ENCODE measurements around the gene SH3PXD2B.
"Not testable (repeated sequence)": the region's sequence is repeated elsewhere in the genome, so short reads cannot be mapped to it uniquely, and the experiment has no call there.

The SH3PXD2B gene

DNA sequence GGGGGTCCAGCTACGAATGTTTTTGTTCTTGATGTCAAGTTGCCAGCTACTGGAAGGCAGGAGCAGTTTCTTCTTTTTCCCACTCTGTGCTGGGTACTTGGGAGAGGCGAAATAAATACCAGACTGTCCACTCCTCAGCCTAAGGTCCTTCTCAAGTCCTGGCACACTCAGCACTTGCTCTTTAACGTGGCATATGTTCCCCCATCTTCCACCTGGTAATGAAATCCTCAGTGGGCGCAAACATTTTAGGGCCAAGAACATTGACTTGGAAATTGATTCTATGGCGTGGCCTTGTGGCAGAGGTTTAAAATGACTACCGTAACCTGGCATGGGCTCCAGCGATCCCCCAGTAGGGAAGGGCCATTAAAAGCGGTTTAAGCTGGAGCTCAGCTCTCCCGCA is 119.7 kb downstream of the SH3PXD2B start:
- FAIRE-seq = no peak

DNA sequence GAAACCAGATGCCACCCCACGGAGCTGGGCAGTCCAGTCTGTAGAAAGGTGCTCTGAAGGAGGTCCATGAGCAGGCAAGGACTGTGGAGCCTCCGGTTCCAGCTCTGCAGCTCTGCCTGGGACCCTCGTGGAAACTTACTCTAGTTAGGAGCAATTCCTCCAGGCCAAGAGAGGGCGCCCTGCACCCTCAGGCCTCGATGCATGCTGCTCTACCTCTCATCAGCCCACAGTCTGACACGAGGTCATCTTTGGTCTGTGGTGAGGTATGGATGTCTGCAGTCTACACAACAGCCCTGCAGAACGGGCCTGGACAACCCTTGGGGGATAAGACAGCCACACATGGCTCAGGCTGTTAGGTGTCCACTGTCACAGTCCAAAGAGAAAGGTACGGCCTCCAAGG is 120.1 kb downstream of the SH3PXD2B start:
- no peak for FAIRE-seq

DNA sequence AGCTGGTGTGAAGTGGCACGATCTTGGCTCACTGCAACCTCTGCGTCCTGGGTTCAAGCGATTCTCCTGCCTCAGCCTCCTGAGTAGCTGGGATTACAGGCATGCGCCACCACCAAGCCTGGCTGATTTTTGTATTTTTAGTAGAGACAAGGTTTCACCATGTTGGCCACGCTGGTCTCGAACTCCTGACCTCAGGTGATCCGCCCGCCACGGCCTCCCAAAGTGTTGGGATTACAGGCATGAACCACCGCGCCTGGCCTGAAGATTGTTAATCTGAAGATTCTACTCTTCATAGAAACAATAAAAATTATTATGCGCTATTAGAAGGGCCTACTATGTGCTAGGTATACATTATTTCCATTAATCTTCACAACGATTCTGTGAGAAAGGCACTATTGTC is 127.4 kb downstream of the SH3PXD2B start:
- FAIRE-seq = not testable (repeated sequence)

DNA sequence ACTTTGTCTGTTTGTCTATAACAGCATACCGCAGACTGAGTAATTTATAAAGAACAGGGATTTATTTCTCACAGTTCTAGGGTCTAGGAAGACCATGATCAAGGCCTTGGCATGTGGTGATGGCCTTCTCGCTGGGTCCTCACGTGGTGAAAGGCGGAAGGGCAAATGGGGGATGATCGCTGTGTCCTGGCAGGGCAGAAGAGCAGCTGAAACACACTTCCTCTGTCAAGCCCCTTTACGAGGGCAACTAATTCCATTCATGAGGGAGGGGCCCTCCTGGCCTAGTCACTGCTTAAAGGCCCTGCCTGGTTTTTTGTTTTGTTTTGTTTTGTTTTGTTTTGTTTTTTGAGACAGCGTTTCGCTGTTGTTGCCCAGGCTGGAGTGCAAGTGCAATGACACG is 128.9 kb downstream of the SH3PXD2B start:
- FAIRE-seq = no peak

DNA sequence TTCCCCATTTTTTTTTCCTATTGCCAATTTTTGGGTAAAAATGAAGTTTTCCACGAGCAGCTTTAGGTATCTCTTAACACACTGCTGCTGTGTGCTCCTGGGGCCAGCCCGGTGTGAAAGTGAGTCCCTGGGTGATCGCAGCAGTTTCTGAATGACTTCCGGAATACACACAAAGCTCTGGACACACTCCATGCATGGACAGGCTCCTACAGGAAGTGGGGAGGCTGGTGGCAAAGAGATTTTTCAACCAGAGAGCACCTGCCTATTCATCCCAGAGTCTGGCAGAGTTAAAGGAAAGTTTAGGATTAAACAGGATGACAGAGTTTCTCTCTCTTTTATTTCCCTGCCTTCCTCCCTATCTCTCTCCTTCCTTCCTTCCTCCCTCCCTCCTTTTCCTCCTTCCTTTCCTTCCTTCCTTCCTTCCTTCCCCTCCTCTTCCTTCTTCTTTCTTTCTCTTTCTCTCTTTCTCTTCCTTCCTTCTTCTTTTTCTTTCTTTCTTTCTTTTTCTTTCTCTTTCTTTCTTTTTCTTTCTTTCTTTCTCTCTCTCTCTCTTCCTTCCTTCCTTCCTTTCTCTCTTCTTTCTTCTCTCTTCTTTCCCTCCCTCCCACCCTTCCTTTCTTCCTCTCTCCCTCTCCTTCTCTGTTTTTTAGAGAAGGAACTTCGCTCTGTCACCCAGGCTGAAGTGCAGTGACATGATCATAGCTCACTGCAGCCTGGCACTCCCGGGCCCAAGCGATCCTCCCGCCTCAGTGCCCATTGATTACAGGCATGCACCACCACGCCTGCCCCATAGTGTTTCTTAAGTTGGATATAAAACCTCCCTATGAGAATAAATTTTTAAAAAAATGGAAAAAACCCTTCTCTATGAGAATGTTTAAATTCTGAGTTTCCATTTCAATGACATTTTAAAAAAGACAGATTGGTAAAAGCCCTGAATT is 132.0 kb downstream of the SH3PXD2B start:
- no peak for FAIRE-seq

DNA sequence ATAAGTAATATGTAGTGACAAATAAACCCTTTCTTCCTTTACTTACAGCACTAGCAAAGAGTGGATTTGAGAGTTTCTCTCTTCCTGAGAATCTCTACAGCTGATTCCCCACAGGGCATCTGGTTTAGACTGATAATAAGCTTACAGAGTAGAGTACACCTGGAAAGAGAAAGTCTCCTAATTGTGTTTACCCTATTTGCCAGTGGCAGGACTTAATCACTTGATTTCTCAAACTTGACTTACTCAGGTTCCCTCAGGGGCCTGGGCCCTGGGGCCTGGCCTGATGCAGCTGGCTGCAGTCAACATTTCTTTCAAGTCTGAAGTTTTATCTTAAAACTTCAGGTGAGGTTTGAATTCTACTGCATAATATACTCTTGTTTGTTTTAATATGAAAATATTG is 132.7 kb downstream of the SH3PXD2B start:
- no peak for FAIRE-seq

DNA sequence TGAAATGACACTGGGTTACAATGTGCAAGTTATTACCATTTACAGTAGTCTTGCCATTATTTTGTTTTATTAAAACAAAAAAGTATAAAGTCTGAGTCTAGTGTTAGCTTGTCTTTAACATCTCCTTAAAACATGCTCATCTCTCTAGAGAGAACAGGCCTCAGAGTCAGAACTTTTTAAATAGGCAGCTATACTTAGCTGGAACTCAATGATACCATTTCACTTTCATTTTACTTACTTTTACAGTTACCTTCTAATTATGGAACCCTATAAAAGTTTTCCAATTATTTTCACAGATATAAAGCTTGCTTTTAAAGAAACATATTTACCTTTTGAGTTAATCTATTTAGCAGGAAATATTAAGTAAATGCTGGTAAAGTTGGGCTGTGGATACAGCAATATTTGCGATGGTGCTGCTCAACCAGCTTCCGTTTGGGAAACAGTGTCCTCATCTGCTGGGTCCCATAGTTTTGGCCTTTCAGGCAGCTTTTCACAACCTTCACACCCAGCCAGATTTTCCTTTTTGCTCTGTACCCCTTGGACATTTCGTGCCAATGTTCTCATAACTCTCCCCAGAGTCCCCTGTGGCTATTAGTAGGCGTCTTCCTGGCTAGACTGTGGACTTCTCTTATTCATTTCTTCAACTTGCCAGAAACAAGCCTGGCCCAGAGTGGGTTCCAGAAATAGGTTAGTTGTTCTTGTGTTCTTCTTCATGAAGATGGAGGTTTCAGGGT is 134.4 kb downstream of the SH3PXD2B start:
- no peak for FAIRE-seq

GRCh38 chr5:172315587-172316493 is 138.5 kb downstream of the SH3PXD2B start:
- FAIRE-seq = no peak

DNA sequence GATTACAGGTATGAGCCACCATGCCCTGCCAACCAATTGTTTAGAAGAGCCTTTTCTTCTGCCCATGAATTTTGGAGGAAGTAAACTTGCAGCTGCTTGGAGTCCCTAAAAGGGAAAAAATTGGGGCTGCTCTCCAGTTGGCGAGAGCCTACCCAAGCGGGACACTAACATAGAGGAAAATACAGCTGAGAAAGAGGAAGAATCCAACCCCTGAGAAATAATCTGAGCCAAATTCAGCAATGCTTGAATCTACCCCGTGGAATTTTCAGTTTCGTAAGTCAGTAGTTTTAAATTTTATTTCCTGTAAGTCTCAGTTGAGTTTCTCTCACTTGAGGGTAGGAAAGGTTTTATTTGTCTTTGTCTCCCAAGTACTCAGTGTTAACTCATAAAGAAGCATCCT is 140.4 kb downstream of the SH3PXD2B start:
- no peak for FAIRE-seq

- FAIRE-seq = no peak
These were observed 142.0 kb downstream of the SH3PXD2B start for GRCh38 chr5:172312286-172312685.

GRCh38 chr5:172311605-172312004 is 142.7 kb downstream of the SH3PXD2B start:
- FAIRE-seq = no peak

DNA sequence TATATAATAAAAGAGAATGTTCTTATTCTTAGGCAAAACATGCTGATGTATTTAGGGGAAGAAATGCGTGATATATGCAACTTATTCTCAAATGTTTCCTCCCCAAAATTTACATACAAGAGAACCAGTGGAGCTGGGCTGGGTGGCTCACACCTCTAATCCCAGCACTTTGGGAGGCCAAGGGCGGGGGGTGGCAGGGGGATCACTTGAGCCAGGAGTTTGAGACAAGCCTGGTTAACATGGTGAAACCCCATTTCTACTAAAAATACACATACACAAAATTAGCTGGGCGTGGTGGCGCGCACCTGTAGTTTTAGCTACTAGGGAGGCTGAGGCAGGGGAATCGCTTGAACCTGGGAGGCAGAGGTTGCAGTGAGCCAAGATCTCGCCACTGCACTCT is 143.3 kb downstream of the SH3PXD2B start:
- no peak for FAIRE-seq

DNA sequence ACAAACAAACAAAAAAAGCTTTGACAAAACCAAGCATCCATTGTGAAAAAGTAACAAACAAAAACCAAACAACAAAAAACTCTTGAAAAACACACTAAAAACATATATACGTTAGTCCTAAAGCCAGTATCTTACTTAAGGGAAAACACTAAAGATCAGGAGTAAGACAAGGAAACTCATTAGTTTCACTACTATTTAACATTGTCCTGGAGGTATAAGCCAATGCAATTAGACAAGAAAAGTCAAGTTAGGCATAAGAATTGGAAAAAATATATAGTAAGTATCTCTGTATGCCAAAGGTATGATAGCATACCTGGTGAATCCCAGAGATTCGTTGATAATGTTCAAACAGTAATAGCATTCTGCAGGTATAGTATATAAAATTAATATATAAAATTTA is 148.9 kb downstream of the SH3PXD2B start:
- FAIRE-seq = no peak

DNA sequence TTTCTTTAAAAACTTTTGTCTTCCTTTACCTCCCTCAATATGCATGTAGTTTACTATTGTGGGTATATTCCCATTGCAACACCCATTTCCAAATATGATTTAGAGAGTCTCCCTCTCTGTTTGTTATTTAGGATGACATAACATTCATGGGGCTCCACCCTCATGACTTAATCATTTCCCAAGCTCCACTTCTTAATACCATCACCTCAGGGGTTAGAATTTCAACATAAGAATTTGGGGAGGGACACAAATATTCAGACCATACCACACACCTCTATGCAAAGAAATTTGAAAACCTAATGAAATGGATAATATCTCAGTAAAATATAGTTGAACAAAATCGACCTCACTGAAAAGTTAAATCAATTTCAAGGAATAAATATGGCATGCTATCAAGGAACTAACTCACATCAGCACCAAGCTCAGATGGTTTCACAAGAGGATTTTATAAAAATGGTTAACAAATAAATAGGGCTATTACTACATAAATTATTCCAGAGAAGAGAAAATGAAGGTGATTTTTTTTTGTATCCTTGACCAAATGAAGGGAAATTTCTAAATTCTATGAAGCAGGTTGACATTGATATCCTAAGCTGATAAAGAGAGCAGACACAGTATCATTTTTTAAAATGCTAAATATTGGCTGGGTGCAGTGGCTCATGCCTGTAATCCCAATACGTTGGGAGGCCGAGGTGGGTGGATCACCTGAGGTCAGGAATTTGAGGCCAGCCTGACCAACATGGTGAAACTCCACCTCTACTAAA is 150.6 kb downstream of the SH3PXD2B start:
- no peak for FAIRE-seq

DNA sequence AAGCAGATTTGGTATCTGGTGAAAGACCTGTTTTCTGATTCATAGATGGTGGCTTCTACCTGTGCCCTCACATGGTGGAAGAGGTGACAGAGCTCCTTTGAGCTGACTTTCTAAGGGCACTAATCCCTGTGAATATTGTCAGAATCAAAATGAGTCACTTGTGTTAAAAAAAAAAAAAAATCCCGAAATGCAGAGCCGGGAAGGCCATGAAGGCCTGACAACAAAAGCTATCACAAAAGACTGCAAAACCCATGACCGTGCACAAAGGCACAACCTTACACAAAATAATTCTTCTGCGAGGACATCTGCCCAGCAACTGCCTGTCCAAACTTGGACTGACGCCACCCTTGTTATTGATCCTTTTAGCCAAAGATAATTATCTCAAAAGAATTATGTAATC is 151.2 kb downstream of the SH3PXD2B start:
- no peak for FAIRE-seq

- no peak for FAIRE-seq
These were observed 152.1 kb downstream of the SH3PXD2B start for GRCh38 chr5:172302047-172302710.

- FAIRE-seq = no peak
These were observed 154.3 kb downstream of the SH3PXD2B start for GRCh38 chr5:172299916-172300439.

- no peak for FAIRE-seq
These were observed 159.5 kb downstream of the SH3PXD2B start for GRCh38 chr5:172294831-172295230.

- no peak for FAIRE-seq
These were observed 160.5 kb downstream of the SH3PXD2B start for GRCh38 chr5:172293745-172294342.

DNA sequence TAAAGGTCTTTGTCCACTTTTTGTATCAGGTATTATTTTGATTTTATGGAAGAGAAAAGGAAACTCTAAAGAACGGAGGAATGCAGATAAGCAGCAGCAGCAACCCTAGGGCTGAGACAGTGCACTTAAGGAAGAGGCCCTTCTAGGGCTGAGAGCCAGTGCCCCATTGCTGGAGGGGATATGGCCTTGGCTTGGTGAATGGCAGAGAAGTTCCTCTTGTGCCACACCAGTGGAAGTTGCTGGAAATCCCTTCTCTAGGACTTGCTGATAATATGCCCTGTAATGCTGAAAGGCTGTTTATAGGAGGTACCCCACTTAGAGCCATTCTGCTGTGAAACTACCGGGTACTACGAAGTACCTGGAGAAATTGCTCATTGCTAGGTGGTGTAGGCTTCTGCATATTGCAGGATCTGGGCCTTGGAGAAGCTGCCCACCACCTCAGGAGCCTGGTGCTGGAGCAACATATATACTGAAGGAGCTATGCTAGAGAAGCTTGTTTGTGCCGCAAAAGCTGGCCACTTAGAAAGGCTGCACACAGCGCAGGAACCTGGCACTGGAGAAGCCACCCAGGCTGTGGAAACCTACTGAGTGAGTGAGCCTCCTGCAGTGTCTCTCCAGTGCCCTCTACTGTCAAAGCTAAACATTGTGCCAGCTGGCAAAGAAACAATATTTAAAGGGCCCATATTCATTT is 161.1 kb downstream of the SH3PXD2B start:
- FAIRE-seq = no peak

Measured in endometrium (tissue), 2 donors.